LNCaP clone FGC (cell line): ENCODE data around the gene PRL.

Experiments
- DNase-seq: peaks from one replicate; pipeline ENCODE4 v3.0.0-alpha.2; 2011; ENCODE audit warnings: low read depth
- H3K4me3 ChIP-seq: 2 replicates; pipeline ENCODE4 v1.5.1; 2011; ENCODE audit warnings: mild to moderate bottlenecking, low read depth, low read length, control low read depth
- CTCF ChIP-seq: IDR thresholded peaks from 2 replicates; pipeline ENCODE4 v1.5.1; 2012; ENCODE audit warnings: mild to moderate bottlenecking; ENCODE audit not compliant: control insufficient read depth, insufficient read depth; ENCODE audit errors: extremely low read depth

Gene PRL

GRCh38 chr6:22249711-22250350, 47.0 kb downstream of the PRL start:
- H3K4me3 ChIP-seq = no peak overlapping the region
- no peak for TF ChIP-seq CTCF
- no peak for DNase-seq

GRCh38 chr6:22248513-22249308, 48.1 kb downstream of the PRL start:
- TF ChIP-seq CTCF = no peak
- no peak overlapping the region for H3K4me3 ChIP-seq
- no peak for DNase-seq

GRCh38 chr6:22247916-22248482, 48.8 kb downstream of the PRL start:
- no peak for DNase-seq
- no peak for TF ChIP-seq CTCF
- H3K4me3 ChIP-seq = no peak overlapping the region

GRCh38 chr6:22240025-22240424, 56.8 kb downstream of the PRL start:
- no peak for TF ChIP-seq CTCF
- no peak overlapping the region for H3K4me3 ChIP-seq
- no peak for DNase-seq

- no peak overlapping the region for H3K4me3 ChIP-seq
- no peak for DNase-seq
- TF ChIP-seq CTCF = no peak
These were observed 57.4 kb downstream of the PRL start for GRCh38 chr6:22239261-22239921.

GRCh38 chr6:22238861-22239260, 58.0 kb downstream of the PRL start:
- no peak for TF ChIP-seq CTCF
- no peak for DNase-seq
- no peak overlapping the region for H3K4me3 ChIP-seq
